ENCODE data around the gene RAPGEF1.

GRCh38 chr9:131690462-131690861, 49.4 kb downstream of the RAPGEF1 start:
- TF ChIP-seq POLR2AphosphoS5 (IDR thresholded peaks at IDR 0.05; ENCODE audit: low read depth, low read length) (no peak), POLR2A (IDR thresholded peaks at IDR 0.05; ENCODE audit: low read depth, low read length) (no peak), TAF1 (IDR thresholded peaks at IDR 0.05; ENCODE audit: low read depth, low read length) (no peak), SPI1 (IDR thresholded peaks at IDR 0.05; ENCODE audit: low read depth, low read length) (no peak), POU2F2 (IDR thresholded peaks at IDR 0.05; ENCODE audit: low read depth, low read length) (no peak), PAX5 (IDR thresholded peaks at IDR 0.05; ENCODE audit: insufficient read depth, low read length, severe bottlenecking) (no peak)
